Ascending aorta (tissue), 2 donors: Measurements from ENCODE around the gene KLC3. TPM values are rescaled to one million over a fixed set of nuclear protein-coding genes. Genes with fewer than 3 reads are reported as not detected.

ENCODE experiments used
- DNase-seq, 2 donors: peaks; one replicate each; pipeline ENCODE4 v3.0.0-alpha.2; 2019; ENCODE audit warnings: low spot score in 2 of 2
- H3K27ac ChIP-seq, 2 donors: fragments of 200-600 bp; sonication (generic); one replicate each; pipeline ENCODE4 v1.5.1; 2016 to 2017; ENCODE audit warnings: mild to moderate bottlenecking in 1 of 2
- H3K27me3 ChIP-seq: fragments of 200-600 bp; sonication (generic); one replicate; pipeline ENCODE4 v1.5.1; 2017
- H3K36me3 ChIP-seq, 2 donors: fragments of 200-600 bp; sonication (generic); one replicate each; pipeline ENCODE4 v1.5.1; 2016
- H3K4me1 ChIP-seq, 2 donors: fragments of 200-600 bp; sonication (generic); one replicate each; pipeline ENCODE4 v1.5.1; 2016 to 2017; ENCODE audit warnings: mild to moderate bottlenecking in 1 of 2
- H3K4me3 ChIP-seq, 2 donors: fragments of 200-600 bp; sonication (generic); one replicate each; pipeline ENCODE4 v1.5.1; 2016 to 2017; ENCODE audit warnings: mild to moderate bottlenecking in 1 of 2
- H3K9me3 ChIP-seq, 2 donors: fragments of 200-600 bp; sonication (generic); one replicate each; pipeline ENCODE4 v1.5.1; 2016
- intact Hi-C: fragments of 100-400 bp; cut with DNase I; formaldehyde crosslinking; loops from one replicate; pipeline ENCODE4 v1.15.1; 2023
- total RNA-seq: library from RNA; depleted of rRNA; stranded (reverse); fragments of >200 nt; gene quantifications from one replicate; pipeline ENCODE4 v1.1.0, GENCODE V29; 2016
- TF ChIP-seq, protein P1 (sequence below), 3 experiments: fragments of 200-600 bp in 2 of 3; fragments of 450-650 bp in 1 of 3; sonication (generic) in 2 of 3; IDR thresholded peaks; one replicate each; pipeline ENCODE4 v1.5.1; 2016 to 2019; ENCODE audit warnings: antibody characterized with exemption in 3 of 3, mild to moderate bottlenecking in 1 of 3, moderate library complexity in 1 of 3

Gene KLC3
- total RNA-seq, 1 donor from 2014 or later, result not detected

- no peak for DNase-seq
Measured at GRCh38 chr19:45336696-45337251, 3.8 kb upstream of the KLC3 start.

GRCh38 chr19:45339629-45340028 lies 921 bp upstream of the KLC3 start:
- Histone ChIP-seq H3K4me1 (peaks cover 2 to 5% of the 10 kb centered on the region in 2 donors), H3K9me3 (no peaks in the 10 kb centered on the region), H3K27me3 (peaks cover 17% of the 10 kb centered on the region), H3K27ac (no peak overlapping the region), H3K36me3 (no peaks in the 10 kb centered on the region), H3K4me3 (no peak overlapping the region)
- intact Hi-C loops, result loop anchor here (10.0 kb wide), 1 partner anchor 435 kb away; the partner anchor contains the start of gene APOE
- no peak for DNase-seq
- TF ChIP-seq, protein P1, sequence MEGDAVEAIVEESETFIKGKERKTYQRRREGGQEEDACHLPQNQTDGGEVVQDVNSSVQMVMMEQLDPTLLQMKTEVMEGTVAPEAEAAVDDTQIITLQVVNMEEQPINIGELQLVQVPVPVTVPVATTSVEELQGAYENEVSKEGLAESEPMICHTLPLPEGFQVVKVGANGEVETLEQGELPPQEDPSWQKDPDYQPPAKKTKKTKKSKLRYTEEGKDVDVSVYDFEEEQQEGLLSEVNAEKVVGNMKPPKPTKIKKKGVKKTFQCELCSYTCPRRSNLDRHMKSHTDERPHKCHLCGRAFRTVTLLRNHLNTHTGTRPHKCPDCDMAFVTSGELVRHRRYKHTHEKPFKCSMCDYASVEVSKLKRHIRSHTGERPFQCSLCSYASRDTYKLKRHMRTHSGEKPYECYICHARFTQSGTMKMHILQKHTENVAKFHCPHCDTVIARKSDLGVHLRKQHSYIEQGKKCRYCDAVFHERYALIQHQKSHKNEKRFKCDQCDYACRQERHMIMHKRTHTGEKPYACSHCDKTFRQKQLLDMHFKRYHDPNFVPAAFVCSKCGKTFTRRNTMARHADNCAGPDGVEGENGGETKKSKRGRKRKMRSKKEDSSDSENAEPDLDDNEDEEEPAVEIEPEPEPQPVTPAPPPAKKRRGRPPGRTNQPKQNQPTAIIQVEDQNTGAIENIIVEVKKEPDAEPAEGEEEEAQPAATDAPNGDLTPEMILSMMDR (IDR thresholded peaks at IDR 0.05), result no peak

More at GRCh38 chr19:45336696-45337251, 3.8 kb upstream of the KLC3 start:
- Histone ChIP-seq H3K4me1 (peaks cover 2 to 5% of the 10 kb centered on the region in 2 donors), H3K36me3 (no peaks in the 10 kb centered on the region), H3K9me3 (no peaks in the 10 kb centered on the region), H3K27ac (no peak overlapping the region), H3K27me3 (peaks cover 17% of the 10 kb centered on the region), H3K4me3 (no peak overlapping the region)
- TF ChIP-seq, protein P1 (IDR thresholded peaks at IDR 0.05), result no peak
- intact Hi-C loops, result loop anchor here (10.0 kb wide), 1 partner anchor 432 kb away; the partner anchor contains the start of gene APOE

DNA sequence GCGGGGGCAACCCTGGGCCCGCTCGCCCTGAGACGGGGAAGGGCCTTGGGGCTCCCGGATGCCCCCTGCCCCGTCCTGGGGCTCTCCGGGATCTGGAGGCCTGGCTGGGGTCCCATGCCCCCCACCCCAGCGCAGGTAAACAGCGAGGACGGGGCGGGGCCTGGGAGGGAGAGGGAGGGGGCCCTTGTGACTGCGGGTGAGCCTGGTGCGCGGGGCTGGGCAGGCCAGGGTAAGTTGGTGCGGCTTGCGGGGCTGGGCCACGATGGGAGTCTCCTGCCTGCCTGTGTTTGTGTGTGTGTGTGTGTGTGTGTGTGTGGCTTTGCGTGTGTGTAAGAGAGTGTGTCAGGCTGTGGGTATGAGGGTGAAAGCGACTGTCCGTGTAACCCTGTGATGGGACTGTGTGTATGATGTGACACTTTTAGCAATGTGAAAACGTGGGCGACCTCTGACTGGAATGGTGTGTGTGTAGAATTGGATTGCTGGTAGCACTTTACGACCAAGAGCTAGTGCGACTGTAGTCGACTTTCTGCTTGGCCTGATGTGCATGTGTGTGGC lies 426 bp downstream of the KLC3 start:
- peaks cover 21% of the 10 kb centered on the region for H3K27me3 ChIP-seq
- intact Hi-C loops, result no loop called here

GRCh38 chr19:45342911-45343310 lies 2.4 kb downstream of the KLC3 start:
- no peaks in the 10 kb centered on the region for H3K36me3 ChIP-seq
- intact Hi-C loops, result no loop called here
- H3K9me3 ChIP-seq, result no peaks in the 10 kb centered on the region
- TF ChIP-seq, protein P1 (IDR thresholded peaks at IDR 0.05), result no peak
- H3K4me1 ChIP-seq, result peaks cover 2 to 5% of the 10 kb centered on the region in 2 donors
- no peak overlapping the region for H3K27ac ChIP-seq
- DNase-seq, result no peak
- peaks cover 21% of the 10 kb centered on the region for H3K27me3 ChIP-seq
- H3K4me3 ChIP-seq, result no peak overlapping the region

More for the DNA sequence above, 426 bp downstream of the KLC3 start:
- peaks cover 2 to 5% of the 10 kb centered on the region in 2 donors for H3K4me1 ChIP-seq
- TF ChIP-seq, protein P1 (IDR thresholded peaks at IDR 0.05), result no peak
- no peaks in the 10 kb centered on the region for H3K36me3 ChIP-seq
- DNase-seq, result no peak
- H3K9me3 ChIP-seq, result no peaks in the 10 kb centered on the region
- peak overlapping the region in 1 of 2 donors; percentile 33 for H3K4me3 ChIP-seq
- no peak overlapping the region for H3K27ac ChIP-seq

DNA sequence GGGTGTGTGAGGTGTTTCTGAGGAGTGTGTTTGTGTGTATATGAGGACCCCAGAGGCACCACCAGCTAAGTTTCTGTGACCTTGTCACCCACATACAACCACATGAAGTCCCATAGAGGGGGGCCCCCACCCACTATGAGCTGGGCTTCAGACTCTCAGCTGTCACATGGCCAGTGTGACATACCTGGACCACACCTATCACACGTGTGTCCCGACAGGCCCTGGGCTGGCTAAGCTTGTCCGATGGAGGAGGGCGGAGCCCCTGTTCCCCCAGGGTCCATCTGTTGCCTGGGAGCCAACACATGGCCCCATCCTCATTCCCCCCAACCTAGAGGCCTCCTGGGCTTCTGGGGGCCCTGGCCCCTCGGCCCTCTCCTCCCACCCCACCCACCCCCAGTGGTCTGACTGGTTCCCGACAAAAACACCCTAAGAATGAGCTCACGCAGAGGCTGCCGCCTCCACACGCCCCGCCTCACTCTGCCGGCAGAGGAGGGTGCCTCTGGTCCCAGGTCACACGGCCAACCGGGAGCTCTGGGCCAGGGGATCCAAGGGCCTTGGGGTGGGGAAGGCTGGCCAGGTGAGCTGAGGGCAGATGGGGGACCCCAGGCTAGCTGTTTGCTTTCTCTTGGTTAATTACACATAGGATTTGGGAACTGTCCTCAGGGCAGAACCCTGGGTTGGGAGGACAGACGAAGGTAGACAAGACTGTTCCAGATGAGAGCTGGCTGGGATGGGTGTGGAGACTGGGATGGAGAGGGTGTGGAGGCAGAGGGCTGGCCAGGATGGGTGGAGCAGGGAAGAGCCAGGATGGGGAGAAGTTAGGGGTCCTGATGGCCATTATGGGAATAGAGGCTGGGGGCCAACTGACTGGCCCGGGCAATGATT lies 4.3 kb downstream of the KLC3 start:
- Histone ChIP-seq H3K4me1 (peaks cover 2 to 5% of the 10 kb centered on the region in 2 donors), H3K36me3 (no peaks in the 10 kb centered on the region), H3K27me3 (peaks cover 14% of the 10 kb centered on the region), H3K27ac (no peak overlapping the region), H3K9me3 (no peaks in the 10 kb centered on the region), H3K4me3 (no peak overlapping the region)
- intact Hi-C loops, result no loop called here
- TF ChIP-seq, protein P1 (IDR thresholded peaks at IDR 0.05), result no peak
- no peak for DNase-seq
